GM21390 (cell line): Measurements from ENCODE around the gene TROAP.
"Not testable (repeated sequence)": the region's sequence is repeated elsewhere in the genome, so short reads cannot be mapped to it uniquely, and the experiment has no call there.

ENCODE experiments used
- ATAC-seq: cut with Tn5 transposase; IDR thresholded peaks from one replicate; pipeline ENCODE4 v1.9.1; 2021; ENCODE audit not compliant: unreplicated experiment

TROAP gene

DNA sequence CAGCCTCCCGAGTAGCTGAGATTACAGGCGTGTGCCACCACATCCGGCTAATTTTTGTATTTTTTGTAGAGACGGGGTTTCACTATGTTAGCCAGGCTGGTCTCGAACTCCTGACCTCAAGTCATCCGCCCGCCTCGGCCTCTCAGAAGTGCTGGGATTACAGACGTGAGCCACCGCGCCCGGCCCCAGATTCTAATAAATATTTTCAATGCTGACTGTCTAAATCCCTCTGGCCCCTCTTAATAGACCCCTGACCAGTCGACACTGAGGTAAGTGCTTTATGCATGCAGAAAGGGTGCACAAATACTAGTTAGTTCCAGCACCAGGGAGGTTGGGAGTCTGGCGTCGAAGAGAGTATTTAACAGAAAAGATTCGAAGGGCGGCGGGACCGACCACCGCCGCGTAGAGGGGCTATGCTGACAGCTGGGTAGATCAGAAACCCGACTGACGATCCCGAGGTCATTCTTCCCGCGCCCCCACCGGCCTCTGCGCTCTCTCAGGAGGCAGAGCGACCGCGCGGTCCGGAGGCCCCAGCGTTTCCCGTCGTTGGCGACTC lies 43.1 kb downstream of the TROAP start:
- ATAC-seq: peak; percentile 3

DNA sequence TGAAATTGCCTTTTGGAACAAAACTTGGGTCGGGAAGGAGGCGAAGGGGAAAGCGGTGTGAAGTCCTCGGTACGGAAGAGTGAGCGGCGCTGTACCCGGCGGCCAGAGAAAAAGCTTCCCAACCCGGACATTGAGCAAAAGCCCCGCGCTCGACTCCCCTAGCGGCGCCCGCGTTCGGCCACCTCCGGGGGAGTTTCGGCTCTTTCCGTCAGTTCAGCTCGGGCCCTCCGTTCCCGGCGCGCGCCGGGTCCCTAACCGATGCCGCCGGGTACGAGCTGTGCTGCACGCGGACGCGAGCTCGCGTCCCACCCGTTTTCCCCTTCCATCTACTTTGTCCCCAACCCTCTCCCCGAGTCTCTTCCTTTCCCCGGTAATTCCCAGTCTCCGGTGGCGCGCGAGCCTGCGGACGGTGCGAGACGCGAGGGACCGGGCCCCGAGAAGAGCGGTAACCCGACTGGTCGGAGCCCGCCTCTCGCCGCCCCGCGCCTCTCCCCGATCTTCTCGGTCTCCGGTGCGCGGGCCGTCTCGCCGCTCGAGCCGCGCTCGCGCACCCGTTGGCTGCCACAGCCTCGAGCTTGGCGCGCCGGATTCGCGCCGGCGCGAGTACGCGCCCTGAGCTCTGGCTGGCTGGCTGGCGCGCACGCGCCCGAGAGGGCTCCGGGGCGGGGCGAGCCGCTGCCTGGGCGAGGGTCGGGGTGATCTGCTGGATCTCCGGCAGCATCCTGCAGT lies 43.8 kb downstream of the TROAP start:
- ATAC-seq: peak; percentile 60

- no peak for ATAC-seq
Measured at GRCh38 chr12:49367381-49368239, 44.6 kb downstream of the TROAP start, which contains the start of gene SPATS2. TSS of gene SPATS2 (plus strand) at chr12:49367462. CDS start at chr12:49461013, 93,551 bp downstream.

GRCh38 chr12:49368240-49368600 lies 45.2 kb downstream of the TROAP start:
- no peak for ATAC-seq

DNA sequence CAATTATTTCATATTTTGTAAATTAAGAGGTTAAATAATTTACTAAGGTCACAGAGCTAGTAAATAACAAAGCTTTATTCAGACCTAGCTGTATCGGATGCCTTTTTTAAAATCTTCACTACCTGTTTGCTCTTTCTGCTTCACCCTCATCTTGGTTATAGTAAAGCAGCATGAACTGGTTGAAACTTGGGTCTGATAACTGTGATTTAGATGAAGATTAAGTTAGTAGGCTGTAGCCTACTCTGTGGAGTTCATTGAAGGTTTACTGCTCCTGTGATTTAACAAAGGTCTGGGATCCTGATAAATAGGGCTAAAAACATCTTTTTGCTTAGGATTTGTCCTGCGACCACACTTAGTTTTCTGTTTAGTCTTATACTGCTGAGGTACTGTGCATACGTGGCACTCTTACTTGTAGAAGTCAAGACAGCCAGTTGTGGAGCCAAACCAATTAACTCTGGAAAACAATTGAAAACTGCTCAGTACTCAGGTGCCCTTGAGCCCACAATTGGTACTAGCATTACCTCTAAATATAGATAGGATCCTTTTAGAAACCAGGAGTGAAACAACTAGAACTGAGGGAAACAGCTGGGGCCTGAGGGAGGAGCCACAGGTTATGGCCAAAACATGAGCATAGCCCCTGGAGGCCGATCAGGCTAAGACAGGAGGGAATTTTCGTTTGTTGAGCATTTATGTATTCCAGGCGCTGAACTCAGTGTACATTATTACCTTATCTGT lies 46.5 kb downstream of the TROAP start:
- peak; percentile 61 for ATAC-seq

GRCh38 chr12:49370539-49370938 lies 47.5 kb downstream of the TROAP start:
- no peak for ATAC-seq

DNA sequence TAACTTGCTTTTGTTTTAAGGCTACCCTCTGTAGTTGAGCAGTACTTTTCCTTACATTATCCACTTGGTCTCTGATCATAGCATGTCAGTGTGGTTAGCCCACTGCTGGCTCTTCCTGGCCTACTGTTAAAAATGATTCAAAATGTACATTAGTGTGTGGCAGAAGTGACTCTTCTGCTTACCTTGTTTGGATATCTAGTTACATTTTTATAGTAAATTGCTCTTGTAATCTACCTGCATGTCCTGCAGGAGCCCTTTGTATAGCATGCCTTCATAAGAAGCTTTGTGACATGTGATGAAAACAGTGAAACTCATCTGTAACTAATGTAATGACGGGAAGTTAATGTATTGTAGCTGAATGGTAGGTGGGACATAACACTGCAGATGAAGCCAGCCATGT lies 52.4 kb downstream of the TROAP start:
- ATAC-seq: no peak

- no peak for ATAC-seq
Measured at GRCh38 chr12:49377386-49377785, 54.3 kb downstream of the TROAP start.

GRCh38 chr12:49380184-49380583 lies 57.1 kb downstream of the TROAP start:
- ATAC-seq: not testable (repeated sequence)
